ENCODE data around the gene WFIKKN2. TPM values are rescaled to one million over a fixed set of nuclear protein-coding genes. Genes with fewer than 3 reads are reported as not detected.

Gene WFIKKN2
- total RNA-seq, 1 donor = under 0.01 TPM

DNA sequence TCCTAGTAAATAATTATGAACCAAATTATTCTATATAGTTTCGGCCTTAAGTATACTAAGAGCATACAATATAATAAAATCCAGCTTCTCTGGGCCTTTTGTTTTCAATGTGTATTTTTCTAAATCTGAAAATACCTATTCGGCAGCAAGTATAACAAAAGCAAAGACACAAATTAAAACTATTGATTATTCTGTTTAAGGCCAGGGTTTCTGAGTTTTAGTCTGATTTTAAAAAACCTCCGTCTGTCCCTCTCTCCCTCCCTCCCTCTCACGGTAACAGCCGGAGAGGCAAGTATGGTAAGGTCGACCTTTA is 29.3 kb downstream of the WFIKKN2 start:
- Histone ChIP-seq H4K20me1 (ENCODE audit: insufficient read depth, low read length) (peaks cover 28% of the 10 kb centered on the region), H3K4me2 (ENCODE audit: insufficient read depth, low read length) (peak overlapping the region; percentile 89), H3K4me1 (ENCODE audit: insufficient read depth, low read length) (peaks cover 37% of the 10 kb centered on the region), H3K9me3 (ENCODE audit: low read depth, low read length) (no peaks in the 10 kb centered on the region), H2AFZ (ENCODE audit: low read length) (no peak overlapping the region), H3K36me3 (ENCODE audit: insufficient read depth, low read length) (peaks cover 20% of the 10 kb centered on the region), H3K27ac (ENCODE audit: low read depth, low read length) (peak overlapping the region; percentile 64), H3K79me2 (ENCODE audit: insufficient read depth, low read length) (peaks cover 35% of the 10 kb centered on the region), H3K4me3 (ENCODE audit: insufficient read depth, low read length) (peak overlapping the region; percentile 80), H3K27me3 (ENCODE audit: insufficient read depth, low read length) (no peaks in the 10 kb centered on the region)
- TF ChIP-seq, protein P1, sequence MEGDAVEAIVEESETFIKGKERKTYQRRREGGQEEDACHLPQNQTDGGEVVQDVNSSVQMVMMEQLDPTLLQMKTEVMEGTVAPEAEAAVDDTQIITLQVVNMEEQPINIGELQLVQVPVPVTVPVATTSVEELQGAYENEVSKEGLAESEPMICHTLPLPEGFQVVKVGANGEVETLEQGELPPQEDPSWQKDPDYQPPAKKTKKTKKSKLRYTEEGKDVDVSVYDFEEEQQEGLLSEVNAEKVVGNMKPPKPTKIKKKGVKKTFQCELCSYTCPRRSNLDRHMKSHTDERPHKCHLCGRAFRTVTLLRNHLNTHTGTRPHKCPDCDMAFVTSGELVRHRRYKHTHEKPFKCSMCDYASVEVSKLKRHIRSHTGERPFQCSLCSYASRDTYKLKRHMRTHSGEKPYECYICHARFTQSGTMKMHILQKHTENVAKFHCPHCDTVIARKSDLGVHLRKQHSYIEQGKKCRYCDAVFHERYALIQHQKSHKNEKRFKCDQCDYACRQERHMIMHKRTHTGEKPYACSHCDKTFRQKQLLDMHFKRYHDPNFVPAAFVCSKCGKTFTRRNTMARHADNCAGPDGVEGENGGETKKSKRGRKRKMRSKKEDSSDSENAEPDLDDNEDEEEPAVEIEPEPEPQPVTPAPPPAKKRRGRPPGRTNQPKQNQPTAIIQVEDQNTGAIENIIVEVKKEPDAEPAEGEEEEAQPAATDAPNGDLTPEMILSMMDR (IDR thresholded peaks at IDR 0.05; ENCODE audit: extremely low read depth, low read depth, low read length) = no peak
- no peak for DNase-seq (ENCODE audit: insufficient read length, low spot score, missing footprints)

DNA sequence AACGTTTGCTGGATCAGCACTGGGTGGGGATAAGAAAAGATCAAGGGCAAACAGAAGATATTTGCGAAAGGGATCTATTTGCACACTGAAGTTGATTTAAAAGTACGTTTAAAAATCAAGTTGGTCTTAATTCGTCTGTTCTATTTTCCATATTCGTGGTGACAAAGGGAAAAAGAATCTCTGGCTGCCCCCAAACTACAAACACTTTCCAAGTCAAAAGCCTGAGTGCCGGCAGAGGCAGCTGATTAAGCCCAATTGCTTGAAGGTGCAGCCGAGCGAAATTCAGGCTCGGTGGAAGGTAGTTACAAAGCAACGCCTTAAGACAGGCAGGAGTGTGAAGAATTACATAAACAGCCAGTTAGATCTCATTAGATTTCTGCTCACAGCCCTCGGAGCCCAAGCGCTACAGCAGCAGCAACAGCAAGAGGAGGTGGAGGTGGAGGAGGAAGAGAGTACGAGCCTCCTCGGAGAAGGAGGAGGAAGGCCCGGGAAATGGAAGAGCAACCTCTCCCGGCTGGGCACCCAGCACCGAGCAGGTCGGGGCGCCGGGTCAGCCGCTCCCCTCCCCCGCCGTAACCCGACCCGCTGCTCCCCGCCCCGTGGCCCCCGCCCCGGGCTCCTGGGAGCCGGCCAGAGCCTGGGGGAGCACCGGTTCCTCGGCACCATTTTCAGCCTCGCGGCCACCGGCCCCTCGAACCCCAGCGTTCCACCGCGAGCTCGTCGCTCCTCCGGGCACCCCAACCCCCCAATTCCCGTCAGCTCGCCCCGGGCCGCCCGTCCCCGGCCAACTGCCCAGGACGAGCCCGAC is 29.9 kb downstream of the WFIKKN2 start:
- Histone ChIP-seq H2AFZ (ENCODE audit: low read length) (no peak overlapping the region), H3K4me1 (ENCODE audit: insufficient read depth, low read length) (peaks cover 37% of the 10 kb centered on the region), H3K4me3 (ENCODE audit: insufficient read depth, low read length) (peak overlapping the region; percentile 80), H3K36me3 (ENCODE audit: insufficient read depth, low read length) (peaks cover 20% of the 10 kb centered on the region), H3K27ac (ENCODE audit: low read depth, low read length) (peak overlapping the region; percentile 64), H3K79me2 (ENCODE audit: insufficient read depth, low read length) (peaks cover 35% of the 10 kb centered on the region), H3K4me2 (ENCODE audit: insufficient read depth, low read length) (peak overlapping the region; percentile 89), H4K20me1 (ENCODE audit: insufficient read depth, low read length) (peaks cover 28% of the 10 kb centered on the region), H3K9me3 (ENCODE audit: low read depth, low read length) (no peaks in the 10 kb centered on the region), H3K27me3 (ENCODE audit: insufficient read depth, low read length) (no peaks in the 10 kb centered on the region)
- peak; percentile 72 for DNase-seq (ENCODE audit: insufficient read length, low spot score, missing footprints)
- TF ChIP-seq, protein P1 (IDR thresholded peaks at IDR 0.05; ENCODE audit: extremely low read depth, low read depth, low read length) = no peak

DNA sequence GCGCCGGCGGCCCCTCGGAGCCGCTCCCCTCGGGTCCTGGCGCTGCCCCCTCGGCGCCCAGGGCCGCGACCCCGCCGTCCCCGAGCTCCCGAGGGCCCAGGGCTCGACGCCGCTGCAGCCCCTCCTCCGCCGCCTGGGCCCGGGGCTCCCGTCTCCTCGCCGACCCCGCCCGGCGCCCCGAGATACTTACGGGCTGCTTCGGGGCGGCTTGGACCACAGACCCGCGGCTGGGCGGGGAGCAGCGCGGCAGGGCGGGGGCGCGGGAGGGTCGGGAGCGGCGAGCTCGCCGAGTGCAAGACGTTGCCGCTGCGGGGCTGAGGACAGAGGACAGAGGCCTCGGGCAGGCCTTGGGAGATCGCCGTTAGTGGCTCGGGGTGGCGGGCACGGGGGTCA is 30.5 kb downstream of the WFIKKN2 start:
- DNase-seq (ENCODE audit: insufficient read length, low spot score, missing footprints) = peak; percentile 71
- TF ChIP-seq, protein P1 (IDR thresholded peaks at IDR 0.05; ENCODE audit: extremely low read depth, low read depth, low read length) = no peak
- H2AFZ ChIP-seq (ENCODE audit: low read length) = no peak overlapping the region
- no peaks in the 10 kb centered on the region for H3K27me3 ChIP-seq (ENCODE audit: insufficient read depth, low read length)
- H4K20me1 ChIP-seq (ENCODE audit: insufficient read depth, low read length) = peaks cover 28% of the 10 kb centered on the region
- H3K9me3 ChIP-seq (ENCODE audit: low read depth, low read length) = no peaks in the 10 kb centered on the region
- peak overlapping the region; percentile 89 for H3K4me2 ChIP-seq (ENCODE audit: insufficient read depth, low read length)
- H3K4me1 ChIP-seq (ENCODE audit: insufficient read depth, low read length) = peaks cover 37% of the 10 kb centered on the region
- H3K79me2 ChIP-seq (ENCODE audit: insufficient read depth, low read length) = peaks cover 35% of the 10 kb centered on the region
- H3K4me3 ChIP-seq (ENCODE audit: insufficient read depth, low read length) = peak overlapping the region; percentile 80
- H3K36me3 ChIP-seq (ENCODE audit: insufficient read depth, low read length) = peaks cover 20% of the 10 kb centered on the region
- H3K27ac ChIP-seq (ENCODE audit: low read depth, low read length) = peak overlapping the region; percentile 64

DNA sequence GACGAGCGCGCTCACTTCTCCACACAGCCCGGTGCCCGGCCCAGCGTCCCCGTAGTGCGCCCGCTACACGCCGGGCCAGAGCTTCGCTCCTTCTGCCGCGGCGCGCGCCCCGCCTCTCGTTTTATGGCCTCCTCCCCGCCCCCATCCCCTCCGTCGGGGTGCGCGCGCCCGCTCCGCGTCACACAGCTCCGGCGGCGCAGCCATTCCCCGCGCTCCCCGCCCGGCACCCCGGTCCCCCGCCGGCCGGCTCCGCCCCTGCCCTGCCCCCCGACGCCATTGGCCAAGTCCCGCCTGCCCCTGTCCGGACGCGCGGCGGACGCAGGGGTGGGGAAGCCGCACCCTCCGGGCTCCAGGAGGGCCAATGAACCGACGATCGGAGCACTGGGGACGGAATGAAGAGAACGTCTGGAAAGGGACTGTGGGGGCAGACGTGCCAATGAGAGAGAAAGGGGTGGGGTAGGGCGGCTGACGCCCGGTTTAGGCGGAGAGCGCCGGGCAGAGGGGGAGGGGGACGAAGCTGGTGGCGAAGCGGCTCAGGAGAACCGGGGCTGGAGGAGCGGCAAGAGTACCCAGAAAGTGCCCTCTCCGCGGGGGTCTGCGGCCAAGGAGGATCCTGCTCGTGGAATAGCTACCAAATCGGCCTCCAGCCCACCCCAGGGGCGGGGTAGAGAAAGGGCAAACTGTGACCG is 31.0 kb downstream of the WFIKKN2 start, which contains the start of gene TOB1:
TOB1 (minus strand) TSS at position 94 of the 689 bp plus-strand sequence. CDS start 2,337 bp downstream, outside the sequence.
- Histone ChIP-seq H3K4me2 (ENCODE audit: insufficient read depth, low read length) (peak within 1 kb of the TSS; percentile 100), H3K79me2 (ENCODE audit: insufficient read depth, low read length) (peaks cover 35% of the 10 kb centered on the region), H3K9me3 (ENCODE audit: low read depth, low read length) (no peaks in the 10 kb centered on the region), H2AFZ (ENCODE audit: low read length) (peak within 1 kb of the TSS; percentile 99), H3K36me3 (ENCODE audit: insufficient read depth, low read length) (peaks cover 20% of the 10 kb centered on the region), H4K20me1 (ENCODE audit: insufficient read depth, low read length) (peaks cover 28% of the 10 kb centered on the region), H3K4me3 (ENCODE audit: insufficient read depth, low read length) (peak within 1 kb of the TSS; percentile 80), H3K4me1 (ENCODE audit: insufficient read depth, low read length) (peaks cover 37% of the 10 kb centered on the region), H3K27ac (ENCODE audit: low read depth, low read length) (peak within 1 kb of the TSS; percentile 97), H3K27me3 (ENCODE audit: insufficient read depth, low read length) (no peaks in the 10 kb centered on the region)
- peak; percentile 98 for DNase-seq (ENCODE audit: insufficient read length, low spot score, missing footprints)
- TF ChIP-seq, protein P1 (IDR thresholded peaks at IDR 0.05; ENCODE audit: extremely low read depth, low read depth, low read length) = no peak

All from osteoblast (primary cell).